Measurements from ENCODE around the gene SZRD1. TPM values are rescaled to one million over a fixed set of nuclear protein-coding genes. Genes with fewer than 3 reads are reported as not detected.

SZRD1 gene
- total and polyA plus RNA-seq, 9 of the 15 experiments (the other 6 are each of a cell fraction or from before 2014, with no cell fraction given), result 3.9 to 149 (median 82.5) TPM

DNA sequence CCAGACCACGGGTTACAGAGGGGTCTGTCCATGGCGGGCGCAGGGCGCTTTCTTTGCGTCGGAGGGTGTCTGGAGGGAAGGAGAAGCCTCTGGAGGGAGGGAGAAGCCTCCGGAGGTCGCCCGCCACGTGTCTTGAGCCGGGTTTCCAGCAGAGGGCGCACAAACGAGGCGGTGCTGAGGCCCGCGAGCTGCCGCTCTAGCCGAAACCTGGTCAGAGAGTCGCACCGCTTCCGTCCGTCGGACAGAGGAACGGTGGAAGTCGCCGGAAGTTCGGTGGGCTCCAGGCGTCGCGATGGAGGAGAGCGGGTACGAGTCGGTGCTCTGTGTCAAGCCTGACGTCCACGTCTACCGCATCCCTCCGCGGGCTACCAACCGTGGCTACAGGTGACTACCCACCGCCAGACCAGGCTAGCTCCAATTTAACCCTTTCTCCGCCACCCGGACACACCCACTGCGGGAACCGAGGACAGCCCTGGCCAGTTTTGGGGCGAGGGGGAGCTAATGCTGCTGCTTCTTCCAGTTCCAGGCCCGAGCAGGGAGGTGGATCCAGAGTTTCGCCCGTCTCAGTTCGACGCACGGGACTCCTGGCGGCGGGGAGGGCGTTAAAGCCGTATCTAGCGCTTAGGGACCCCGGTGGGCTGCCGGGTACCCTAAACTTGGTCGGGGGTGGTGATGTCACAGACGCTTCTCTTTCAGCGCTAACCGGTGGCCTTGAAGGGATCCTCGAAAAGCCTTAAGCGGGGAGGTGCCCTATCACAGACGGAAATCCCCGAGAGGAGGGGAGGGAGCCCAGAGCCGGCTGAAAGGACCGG is 73.6 kb downstream of the SZRD1 start, which contains the start of gene NECAP2 (continued):
- TF ChIP-seq, protein P1, sequence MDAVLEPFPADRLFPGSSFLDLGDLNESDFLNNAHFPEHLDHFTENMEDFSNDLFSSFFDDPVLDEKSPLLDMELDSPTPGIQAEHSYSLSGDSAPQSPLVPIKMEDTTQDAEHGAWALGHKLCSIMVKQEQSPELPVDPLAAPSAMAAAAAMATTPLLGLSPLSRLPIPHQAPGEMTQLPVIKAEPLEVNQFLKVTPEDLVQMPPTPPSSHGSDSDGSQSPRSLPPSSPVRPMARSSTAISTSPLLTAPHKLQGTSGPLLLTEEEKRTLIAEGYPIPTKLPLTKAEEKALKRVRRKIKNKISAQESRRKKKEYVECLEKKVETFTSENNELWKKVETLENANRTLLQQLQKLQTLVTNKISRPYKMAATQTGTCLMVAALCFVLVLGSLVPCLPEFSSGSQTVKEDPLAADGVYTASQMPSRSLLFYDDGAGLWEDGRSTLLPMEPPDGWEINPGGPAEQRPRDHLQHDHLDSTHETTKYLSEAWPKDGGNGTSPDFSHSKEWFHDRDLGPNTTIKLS (IDR thresholded peaks at IDR 0.05; ENCODE audit: borderline replicate concordance, low read depth), result peak; percentile 96
- no peak for TF ChIP-seq ZNF57 (CRISPR knock-in tag; IDR thresholded peaks at IDR 0.05)
- TF ChIP-seq, protein P2, sequence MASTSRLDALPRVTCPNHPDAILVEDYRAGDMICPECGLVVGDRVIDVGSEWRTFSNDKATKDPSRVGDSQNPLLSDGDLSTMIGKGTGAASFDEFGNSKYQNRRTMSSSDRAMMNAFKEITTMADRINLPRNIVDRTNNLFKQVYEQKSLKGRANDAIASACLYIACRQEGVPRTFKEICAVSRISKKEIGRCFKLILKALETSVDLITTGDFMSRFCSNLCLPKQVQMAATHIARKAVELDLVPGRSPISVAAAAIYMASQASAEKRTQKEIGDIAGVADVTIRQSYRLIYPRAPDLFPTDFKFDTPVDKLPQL (IDR thresholded peaks at IDR 0.05; ENCODE audit: extremely low read depth, insufficient read length), result no peak
- TF ChIP-seq, protein P3, sequence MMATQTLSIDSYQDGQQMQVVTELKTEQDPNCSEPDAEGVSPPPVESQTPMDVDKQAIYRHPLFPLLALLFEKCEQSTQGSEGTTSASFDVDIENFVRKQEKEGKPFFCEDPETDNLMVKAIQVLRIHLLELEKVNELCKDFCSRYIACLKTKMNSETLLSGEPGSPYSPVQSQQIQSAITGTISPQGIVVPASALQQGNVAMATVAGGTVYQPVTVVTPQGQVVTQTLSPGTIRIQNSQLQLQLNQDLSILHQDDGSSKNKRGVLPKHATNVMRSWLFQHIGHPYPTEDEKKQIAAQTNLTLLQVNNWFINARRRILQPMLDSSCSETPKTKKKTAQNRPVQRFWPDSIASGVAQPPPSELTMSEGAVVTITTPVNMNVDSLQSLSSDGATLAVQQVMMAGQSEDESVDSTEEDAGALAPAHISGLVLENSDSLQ (IDR thresholded peaks at IDR 0.05), result peak; percentile 42; the same call in 1 of the 2 replicates
- TF ChIP-seq PHF20 (IDR thresholded peaks at IDR 0.05; ENCODE audit: partially characterized antibody), result peak; percentile 89
- 0 out of 2 replicates have a peak, but pooled peaks have one; percentile 23 for TF ChIP-seq ZBTB17 (CRISPR knock-in tag; IDR thresholded peaks at IDR 0.05)
- no peak; the same call in 1 of the 2 replicates for TF ChIP-seq CAMTA2 (CRISPR knock-in tag; conservative IDR thresholded peaks at IDR 0.05)
- TF ChIP-seq, protein P4, sequence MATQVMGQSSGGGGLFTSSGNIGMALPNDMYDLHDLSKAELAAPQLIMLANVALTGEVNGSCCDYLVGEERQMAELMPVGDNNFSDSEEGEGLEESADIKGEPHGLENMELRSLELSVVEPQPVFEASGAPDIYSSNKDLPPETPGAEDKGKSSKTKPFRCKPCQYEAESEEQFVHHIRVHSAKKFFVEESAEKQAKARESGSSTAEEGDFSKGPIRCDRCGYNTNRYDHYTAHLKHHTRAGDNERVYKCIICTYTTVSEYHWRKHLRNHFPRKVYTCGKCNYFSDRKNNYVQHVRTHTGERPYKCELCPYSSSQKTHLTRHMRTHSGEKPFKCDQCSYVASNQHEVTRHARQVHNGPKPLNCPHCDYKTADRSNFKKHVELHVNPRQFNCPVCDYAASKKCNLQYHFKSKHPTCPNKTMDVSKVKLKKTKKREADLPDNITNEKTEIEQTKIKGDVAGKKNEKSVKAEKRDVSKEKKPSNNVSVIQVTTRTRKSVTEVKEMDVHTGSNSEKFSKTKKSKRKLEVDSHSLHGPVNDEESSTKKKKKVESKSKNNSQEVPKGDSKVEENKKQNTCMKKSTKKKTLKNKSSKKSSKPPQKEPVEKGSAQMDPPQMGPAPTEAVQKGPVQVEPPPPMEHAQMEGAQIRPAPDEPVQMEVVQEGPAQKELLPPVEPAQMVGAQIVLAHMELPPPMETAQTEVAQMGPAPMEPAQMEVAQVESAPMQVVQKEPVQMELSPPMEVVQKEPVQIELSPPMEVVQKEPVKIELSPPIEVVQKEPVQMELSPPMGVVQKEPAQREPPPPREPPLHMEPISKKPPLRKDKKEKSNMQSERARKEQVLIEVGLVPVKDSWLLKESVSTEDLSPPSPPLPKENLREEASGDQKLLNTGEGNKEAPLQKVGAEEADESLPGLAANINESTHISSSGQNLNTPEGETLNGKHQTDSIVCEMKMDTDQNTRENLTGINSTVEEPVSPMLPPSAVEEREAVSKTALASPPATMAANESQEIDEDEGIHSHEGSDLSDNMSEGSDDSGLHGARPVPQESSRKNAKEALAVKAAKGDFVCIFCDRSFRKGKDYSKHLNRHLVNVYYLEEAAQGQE (IDR thresholded peaks at IDR 0.05; ENCODE audit: borderline replicate concordance), result peak; percentile 70
- TF ChIP-seq, protein P4 (CRISPR knock-in tag; IDR thresholded peaks at IDR 0.05; ENCODE audit: low read depth), result no peak
- TF ChIP-seq L3MBTL2 (IDR thresholded peaks at IDR 0.05), result peak; percentile 94
- TF ChIP-seq, protein P5, sequence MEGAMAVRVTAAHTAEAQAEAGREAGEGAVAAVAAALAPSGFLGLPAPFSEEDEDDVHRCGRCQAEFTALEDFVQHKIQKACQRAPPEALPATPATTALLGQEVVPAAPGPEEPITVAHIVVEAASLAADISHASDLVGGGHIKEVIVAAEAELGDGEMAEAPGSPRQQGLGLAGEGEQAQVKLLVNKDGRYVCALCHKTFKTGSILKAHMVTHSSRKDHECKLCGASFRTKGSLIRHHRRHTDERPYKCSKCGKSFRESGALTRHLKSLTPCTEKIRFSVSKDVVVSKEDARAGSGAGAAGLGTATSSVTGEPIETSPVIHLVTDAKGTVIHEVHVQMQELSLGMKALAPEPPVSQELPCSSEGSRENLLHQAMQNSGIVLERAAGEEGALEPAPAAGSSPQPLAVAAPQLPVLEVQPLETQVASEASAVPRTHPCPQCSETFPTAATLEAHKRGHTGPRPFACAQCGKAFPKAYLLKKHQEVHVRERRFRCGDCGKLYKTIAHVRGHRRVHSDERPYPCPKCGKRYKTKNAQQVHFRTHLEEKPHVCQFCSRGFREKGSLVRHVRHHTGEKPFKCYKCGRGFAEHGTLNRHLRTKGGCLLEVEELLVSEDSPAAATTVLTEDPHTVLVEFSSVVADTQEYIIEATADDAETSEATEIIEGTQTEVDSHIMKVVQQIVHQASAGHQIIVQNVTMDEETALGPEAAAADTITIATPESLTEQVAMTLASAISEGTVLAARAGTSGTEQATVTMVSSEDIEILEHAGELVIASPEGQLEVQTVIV (CRISPR knock-in tag; IDR thresholded peaks at IDR 0.05; ENCODE audit: borderline replicate concordance), result no peak
- TF ChIP-seq ZNF324 (CRISPR knock-in tag; IDR thresholded peaks at IDR 0.05), result no peak
- peak; percentile 96 for TF ChIP-seq SUPT5H (IDR thresholded peaks at IDR 0.05)
- no peak for TF ChIP-seq KAT8 (IDR thresholded peaks at IDR 0.05; ENCODE audit: low read depth)
